Hepatocyte (in vitro differentiated cells): ENCODE measurements around the gene PIP5K1C. TPM values are rescaled to one million over a fixed set of nuclear protein-coding genes. Genes with fewer than 3 reads are reported as not detected.

ENCODE experiments used
- DNase-seq: peaks from one replicate; pipeline ENCODE4 v3.0.0-alpha.2; 2016; ENCODE audit warnings: low spot score
- H2AFZ ChIP-seq: fragments of 200-600 bp; sonication (generic); 2 replicates; pipeline ENCODE4 v1.6.0; 2016; ENCODE audit warnings: antibody characterized with exemption, mild to moderate bottlenecking
- H3K27ac ChIP-seq: fragments of 200-600 bp; sonication (generic); 2 replicates; pipeline ENCODE4 v1.5.1; 2016; ENCODE audit warnings: mild to moderate bottlenecking
- H3K27me3 ChIP-seq: fragments of 200-600 bp; sonication (generic); 2 replicates; pipeline ENCODE4 v1.6.1; 2016
- H3K36me3 ChIP-seq: fragments of 200-600 bp; sonication (generic); replicated peaks from 2 replicates; pipeline ENCODE4 v1.5.1; 2016; ENCODE audit warnings: low read depth; ENCODE audit not compliant: insufficient read depth
- H3K4me1 ChIP-seq: fragments of 200-600 bp; sonication (generic); 2 replicates; pipeline ENCODE4 v1.5.1; 2016; ENCODE audit warnings: mild to moderate bottlenecking, moderate library complexity; ENCODE audit not compliant: insufficient read depth
- H3K4me2 ChIP-seq: fragments of 200-600 bp; sonication (generic); 2 replicates; pipeline ENCODE4 v1.6.0; 2016
- H3K4me3 ChIP-seq: fragments of 200-600 bp; sonication (generic); 2 replicates; pipeline ENCODE4 v1.5.1; 2016; ENCODE audit warnings: mild to moderate bottlenecking
- H3K79me2 ChIP-seq: fragments of 200-600 bp; sonication (generic); 2 replicates; pipeline ENCODE4 v1.6.0; 2017; ENCODE audit warnings: mild to moderate bottlenecking
- H3K9me2 ChIP-seq: fragments of 200-600 bp; sonication (generic); replicated peaks from 2 replicates; pipeline ENCODE4 v1.6.0; 2017; ENCODE audit warnings: mild to moderate bottlenecking; ENCODE audit not compliant: insufficient read depth
- H3K9me3 ChIP-seq: fragments of 200-600 bp; sonication (generic); 2 replicates; pipeline ENCODE4 v1.5.1; 2016; ENCODE audit warnings: low read depth, mild to moderate bottlenecking
- H4K20me1 ChIP-seq: fragments of 200-600 bp; sonication (generic); 2 replicates; pipeline ENCODE4 v1.6.0; 2016; ENCODE audit warnings: mild to moderate bottlenecking; ENCODE audit not compliant: insufficient read depth, poor library complexity, severe bottlenecking
- EZH2 ChIP-seq: fragments of 200-600 bp; sonication (generic); IDR thresholded peaks from 2 replicates; pipeline ENCODE4 v1.6.1; 2016; ENCODE audit warnings: antibody characterized with exemption, mild to moderate bottlenecking, borderline replicate concordance
- EZH2phosphoT487 ChIP-seq: fragments of 200-600 bp; sonication (generic); IDR thresholded peaks from one replicate; pipeline ENCODE4 v1.6.1; 2018; ENCODE audit warnings: antibody characterized with exemption, mild to moderate bottlenecking, low read depth, moderate library complexity; ENCODE audit not compliant: unreplicated experiment, severe bottlenecking
- WGBS: methylation state at CpG from one replicate; pipeline ENCODE4 v1.1.6; 2016; ENCODE audit warnings: low lambda C conversion rate; ENCODE audit errors: missing lambda C conversion rate; 5-methylcytosine and 5-hydroxymethylcytosine counted together
- polyA plus RNA-seq: library from polyadenylated mRNA; unstranded; fragments of >200 nt; fragmentation: Nextera tagmentation; extraction: Ambion mirVana; gene quantifications from 2 replicates; pipeline ENCODE4 v1.2.1, GENCODE V29; 2016
- total RNA-seq: library from RNA; depleted of rRNA; stranded (reverse); fragments of >200 nt; gene quantifications from 2 replicates; pipeline ENCODE4 v1.2.3, GENCODE V29; 2014
- TF ChIP-seq, protein P1 (sequence below): fragments of 200-600 bp; sonication (generic); IDR thresholded peaks from 2 replicates; pipeline ENCODE4 v1.5.1; 2016; ENCODE audit warnings: antibody characterized with exemption, mild to moderate bottlenecking; ENCODE audit not compliant: poor library complexity

Gene PIP5K1C
- total and polyA plus RNA-seq, 2 experiments from 2014 or later: 20.7 to 37.1 TPM

DNA sequence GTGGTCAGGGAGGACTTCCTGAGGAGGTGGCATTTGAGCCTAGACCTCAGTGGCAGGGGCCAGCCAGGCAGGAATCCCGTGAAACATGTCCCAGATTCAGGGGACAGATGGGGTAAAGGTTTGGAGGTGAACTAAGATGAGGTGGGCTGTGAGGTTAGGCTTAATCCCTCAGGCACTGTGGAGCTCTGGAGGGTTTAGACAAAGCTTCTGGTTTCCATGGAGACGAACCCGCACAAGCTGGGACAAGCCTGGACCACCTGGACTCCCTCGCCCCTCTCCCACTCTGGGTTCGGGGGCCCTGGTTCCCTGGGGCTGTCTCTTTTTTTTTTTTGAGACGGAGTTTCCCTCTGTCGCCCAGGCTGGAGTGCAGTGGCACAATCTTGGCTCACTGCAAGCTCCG, 23.6 kb upstream of the PIP5K1C start:
- Histone ChIP-seq H3K4me1 (peaks cover 9% of the 10 kb centered on the region), H3K9me3 (no peaks in the 10 kb centered on the region), H4K20me1 (peaks cover 19% of the 10 kb centered on the region), H3K4me3 (no peak overlapping the region), H3K36me3 (no peaks in the 10 kb centered on the region), H3K9me2 (no peaks in the 10 kb centered on the region), H3K79me2 (peaks cover 26% of the 10 kb centered on the region), H3K4me2 (no peak overlapping the region), H3K27me3 (no peaks in the 10 kb centered on the region), H2AFZ (no peak overlapping the region), H3K27ac (no peak overlapping the region)
- WGBS: 55% methylated on average over 8 of the region's 8 CpGs
- no peak for DNase-seq
- TF ChIP-seq, protein P1, sequence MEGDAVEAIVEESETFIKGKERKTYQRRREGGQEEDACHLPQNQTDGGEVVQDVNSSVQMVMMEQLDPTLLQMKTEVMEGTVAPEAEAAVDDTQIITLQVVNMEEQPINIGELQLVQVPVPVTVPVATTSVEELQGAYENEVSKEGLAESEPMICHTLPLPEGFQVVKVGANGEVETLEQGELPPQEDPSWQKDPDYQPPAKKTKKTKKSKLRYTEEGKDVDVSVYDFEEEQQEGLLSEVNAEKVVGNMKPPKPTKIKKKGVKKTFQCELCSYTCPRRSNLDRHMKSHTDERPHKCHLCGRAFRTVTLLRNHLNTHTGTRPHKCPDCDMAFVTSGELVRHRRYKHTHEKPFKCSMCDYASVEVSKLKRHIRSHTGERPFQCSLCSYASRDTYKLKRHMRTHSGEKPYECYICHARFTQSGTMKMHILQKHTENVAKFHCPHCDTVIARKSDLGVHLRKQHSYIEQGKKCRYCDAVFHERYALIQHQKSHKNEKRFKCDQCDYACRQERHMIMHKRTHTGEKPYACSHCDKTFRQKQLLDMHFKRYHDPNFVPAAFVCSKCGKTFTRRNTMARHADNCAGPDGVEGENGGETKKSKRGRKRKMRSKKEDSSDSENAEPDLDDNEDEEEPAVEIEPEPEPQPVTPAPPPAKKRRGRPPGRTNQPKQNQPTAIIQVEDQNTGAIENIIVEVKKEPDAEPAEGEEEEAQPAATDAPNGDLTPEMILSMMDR: no peak
- no peak for TF ChIP-seq EZH2phosphoT487
- TF ChIP-seq EZH2: no peak

DNA sequence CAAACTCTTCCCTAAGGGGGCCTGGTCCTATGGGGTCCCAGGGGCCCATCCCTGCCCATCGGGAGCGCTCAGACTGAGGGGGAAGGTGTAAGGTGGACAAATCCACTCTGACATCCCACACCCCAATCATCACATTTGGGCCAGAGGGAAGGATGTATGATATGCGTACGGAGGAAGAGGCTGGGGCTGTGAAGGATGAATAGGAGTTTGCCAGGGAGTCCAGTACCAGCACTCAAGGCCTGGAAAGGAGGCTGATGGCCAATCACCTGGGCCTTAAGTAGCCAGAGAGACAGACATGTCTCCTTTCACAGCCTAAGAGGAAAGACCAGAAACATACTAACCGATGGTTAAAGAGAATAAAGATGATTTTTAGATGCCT, 22.8 kb upstream of the PIP5K1C start:
- H3K4me1 ChIP-seq: peaks cover 9% of the 10 kb centered on the region
- no peaks in the 10 kb centered on the region for H3K9me3 ChIP-seq
- H4K20me1 ChIP-seq: peaks cover 19% of the 10 kb centered on the region
- TF ChIP-seq, protein P1: no peak
- TF ChIP-seq EZH2phosphoT487 (no peak), EZH2 (no peak)
- H3K36me3 ChIP-seq: no peaks in the 10 kb centered on the region
- no peak for DNase-seq
- WGBS: 61% methylated on average over 5 of the region's 5 CpGs
- no peaks in the 10 kb centered on the region for H3K27me3 ChIP-seq
- peaks cover 26% of the 10 kb centered on the region for H3K79me2 ChIP-seq
- H3K27ac ChIP-seq: peak overlapping the region; percentile 65
- no peak overlapping the region for H2AFZ ChIP-seq
- H3K9me2 ChIP-seq: no peaks in the 10 kb centered on the region
- H3K4me3 ChIP-seq: no peak overlapping the region
- peak overlapping the region; percentile 79 for H3K4me2 ChIP-seq

DNA sequence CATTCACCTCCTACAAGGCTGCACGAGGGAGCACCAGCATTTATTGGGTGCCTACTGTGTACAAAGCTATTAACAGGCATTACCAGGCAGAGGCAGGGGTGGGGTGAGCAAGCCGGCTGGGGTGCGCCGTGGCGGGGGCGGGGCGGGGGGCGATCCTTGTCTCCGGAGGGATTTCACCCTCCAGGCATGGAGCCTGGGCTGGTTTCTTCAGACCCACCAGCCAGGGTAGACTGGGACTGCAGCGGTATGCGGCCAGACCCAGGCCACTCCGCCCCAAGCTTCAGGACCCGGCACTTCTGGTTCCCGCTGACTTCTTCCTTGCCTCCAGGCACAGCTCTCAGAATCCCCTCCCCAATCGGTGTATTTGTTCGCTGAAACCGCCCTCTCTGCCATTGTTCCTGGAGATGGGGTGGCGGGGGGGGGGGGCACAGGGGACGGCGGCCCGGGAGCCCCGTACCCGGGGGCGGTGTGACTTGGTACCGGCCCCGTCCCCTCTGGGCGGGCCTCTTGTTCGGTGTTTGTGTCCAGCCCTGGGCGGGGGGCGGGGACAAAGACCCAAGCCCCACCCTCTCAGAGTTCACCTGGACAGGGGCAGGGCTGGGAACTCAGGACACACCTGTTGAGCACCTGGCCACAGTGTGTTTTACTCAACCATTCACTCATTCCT, 22.3 kb upstream of the PIP5K1C start:
- H3K4me1 ChIP-seq: peaks cover 9% of the 10 kb centered on the region

More for the DNA sequence above, 22.3 kb upstream of the PIP5K1C start:
- H3K36me3 ChIP-seq: no peaks in the 10 kb centered on the region
- H3K27ac ChIP-seq: peak overlapping the region; percentile 65
- TF ChIP-seq EZH2phosphoT487 (no peak), EZH2 (no peak)
- TF ChIP-seq, protein P1: no peak
- H2AFZ ChIP-seq: no peak overlapping the region
- H3K79me2 ChIP-seq: peaks cover 24% of the 10 kb centered on the region
- H3K4me3 ChIP-seq: peak overlapping the region; percentile 61
- DNase-seq: peak; percentile 84
- peaks cover 19% of the 10 kb centered on the region for H4K20me1 ChIP-seq
- no peaks in the 10 kb centered on the region for H3K9me2 ChIP-seq
- H3K9me3 ChIP-seq: no peaks in the 10 kb centered on the region
- WGBS: 6% methylated on average over 24 of the region's 30 CpGs
- H3K27me3 ChIP-seq: no peaks in the 10 kb centered on the region
- H3K4me2 ChIP-seq: peak overlapping the region; percentile 79
